Spleen (tissue), 11 donors: ENCODE results near the gene MAGI2. TPM values are rescaled to one million over a fixed set of nuclear protein-coding genes. Genes with fewer than 3 reads are reported as not detected.

Experiments used
- DNase-seq: peaks from one replicate; pipeline ENCODE4 v3.0.0-alpha.2; 2020
- H3K27ac ChIP-seq, 8 donors: fragments of 200-600 bp; sonication (generic) in 7 of 8; 1 replicate in 4 of 8; 2 replicates in 4 of 8; pipeline versions ENCODE4 v1.5.0 to v1.8.0; 2016 to 2021; ENCODE audit warnings: inconsistent platforms in 4 of 8, mild to moderate bottlenecking in 4 of 8, moderate library complexity in 1 of 8
- H3K27me3 ChIP-seq, 7 donors: fragments of 200-600 bp; sonication (generic) in 6 of 7; replicated peaks in 1 of 7; 1 replicate in 4 of 7; 2 replicates in 3 of 7; pipeline versions ENCODE4 v1.5.0 to v1.8.0; 2016 to 2021; ENCODE audit warnings: inconsistent platforms in 3 of 7, mild to moderate bottlenecking in 1 of 7
- H3K36me3 ChIP-seq, 6 donors: fragments of 200-600 bp; sonication (generic) in 5 of 6; 1 replicate in 4 of 6; 2 replicates in 2 of 6; pipeline versions ENCODE4 v1.5.0 to v1.8.0; 2016 to 2021; ENCODE audit warnings: inconsistent platforms in 2 of 6
- H3K4me1 ChIP-seq, 6 donors: fragments of 200-600 bp; sonication (generic) in 5 of 6; 1 replicate in 3 of 6; 2 replicates in 3 of 6; pipeline versions ENCODE4 v1.5.0 to v1.8.0; 2016 to 2021; ENCODE audit warnings: inconsistent platforms in 3 of 6
- H3K4me3 ChIP-seq, 8 donors: fragments of 200-600 bp; sonication (generic) in 7 of 8; 1 replicate in 4 of 8; 2 replicates in 4 of 8; pipeline versions ENCODE4 v1.5.0 to v1.8.0; 2016 to 2021; ENCODE audit warnings: inconsistent platforms in 4 of 8, mild to moderate bottlenecking in 4 of 8, moderate library complexity in 2 of 8
- H3K9me3 ChIP-seq, 8 donors: fragments of 200-600 bp; sonication (generic) in 7 of 8; 1 replicate in 4 of 8; 2 replicates in 4 of 8; pipeline versions ENCODE4 v1.5.0 to v1.8.0; 2016 to 2021; ENCODE audit warnings: inconsistent platforms in 4 of 8
- CTCF ChIP-seq, 11 experiments: fragments of 200-600 bp in 7 of 11; fragments of 450-650 bp in 4 of 11; sonication (generic) in 4 of 11; IDR thresholded peaks in 8 of 11; conservative IDR thresholded peaks in 3 of 11; 1 replicate in 7 of 11; 2 replicates in 4 of 11; pipeline versions ENCODE4 v1.4.0 to v1.8.0; 2016 to 2021; ENCODE audit warnings: antibody characterized with exemption in 11 of 11, inconsistent platforms in 4 of 11, mild to moderate bottlenecking in 1 of 11
- POLR2A ChIP-seq, 3 donors: fragments of 450-650 bp; IDR thresholded peaks; one replicate each; pipeline ENCODE4 v1.5.1; 2017; ENCODE audit warnings: antibody characterized with exemption in 3 of 3, mild to moderate bottlenecking in 1 of 3
- POLR2AphosphoS5 ChIP-seq, 3 donors: sonication (generic); formaldehyde crosslinking; IDR thresholded peaks; one replicate each; pipeline ENCODE4 v1.5.1; 2017; ENCODE audit warnings: antibody characterized with exemption in 3 of 3
- WGBS, 5 donors: extraction: QIAGEN DNeasy Blood & Tissue Kit in 3 of 5; methylation state at CpG; one replicate each; pipeline versions ENCODE4 v1.1.5 to v1.1.7; 2013 to 2018; 5-methylcytosine and 5-hydroxymethylcytosine counted together
- intact Hi-C: fragments of 100-400 bp; cut with DNase I; formaldehyde crosslinking; loops from one replicate; pipeline ENCODE4 v1.15.0; 2023; ENCODE audit warnings: low total_unique reads
- polyA plus RNA-seq, 3 donors: library from polyadenylated mRNA; stranded (reverse); fragments of 200-250 nt; gene quantifications; one replicate each; pipeline ENCODE4 v1.2.1, GENCODE V29; 2013
- total RNA-seq, 7 donors: library from RNA; depleted of rRNA in 3 of 7; stranded (reverse); fragments of >200 nt in 3 of 7; fragmentation: NEBNext Ultra II Directional in 4 of 7; extraction: Animal tissue kit (Norgen Biotek cat#: 25700) in 4 of 7; gene quantifications; one replicate each; pipeline versions ENCODE4 v1.1.0 to v1.2.1, GENCODE V29; 2016 to 2021
- donor health status: healthy with polysubstance abuse.
- donor health status: DM: no; HTN: no; CAD: no; lungs with moderate emphysema.
- donor health status: DM: no; HTN: no; CAD: no.
- donor health status: Bipolar disorder and iron deficiency.
- donor health status: healthy.
- donor health status: DM: no; HTN: no; CAD: no.
- donor health status: DM: yes; HTN: yes; CAD: no.

The MAGI2 gene
- total and polyA plus RNA-seq, 10 donors: 0.74 to 18.1 (median 11.1) TPM

- WGBS, 5 donors: 60 to 90% (median 78%) methylated on average over 5 of the region's 5 CpGs
- TF ChIP-seq POLR2AphosphoS5 (IDR thresholded peaks at IDR 0.05) (no peak), POLR2A (IDR thresholded peaks at IDR 0.05) (no peak), CTCF (IDR thresholded peaks at IDR 0.05 in 8 of 11, conservative IDR thresholded peaks at IDR 0.05 in 3 of 11) (no peak)
- no peaks in the 10 kb centered on the region for H3K4me1 ChIP-seq
- H3K9me3 ChIP-seq: no peaks in the 10 kb centered on the region
- no peak for DNase-seq
- no peaks in the 10 kb centered on the region for H3K36me3 ChIP-seq
- no peak overlapping the region for H3K27ac ChIP-seq
- no peak overlapping the region for H3K4me3 ChIP-seq
- intact Hi-C loops: no loop called here
- no peaks in the 10 kb centered on the region for H3K27me3 ChIP-seq
Observed at GRCh38 chr7:78173666-78174065, 1279.8 kb downstream of the MAGI2 start.

DNA sequence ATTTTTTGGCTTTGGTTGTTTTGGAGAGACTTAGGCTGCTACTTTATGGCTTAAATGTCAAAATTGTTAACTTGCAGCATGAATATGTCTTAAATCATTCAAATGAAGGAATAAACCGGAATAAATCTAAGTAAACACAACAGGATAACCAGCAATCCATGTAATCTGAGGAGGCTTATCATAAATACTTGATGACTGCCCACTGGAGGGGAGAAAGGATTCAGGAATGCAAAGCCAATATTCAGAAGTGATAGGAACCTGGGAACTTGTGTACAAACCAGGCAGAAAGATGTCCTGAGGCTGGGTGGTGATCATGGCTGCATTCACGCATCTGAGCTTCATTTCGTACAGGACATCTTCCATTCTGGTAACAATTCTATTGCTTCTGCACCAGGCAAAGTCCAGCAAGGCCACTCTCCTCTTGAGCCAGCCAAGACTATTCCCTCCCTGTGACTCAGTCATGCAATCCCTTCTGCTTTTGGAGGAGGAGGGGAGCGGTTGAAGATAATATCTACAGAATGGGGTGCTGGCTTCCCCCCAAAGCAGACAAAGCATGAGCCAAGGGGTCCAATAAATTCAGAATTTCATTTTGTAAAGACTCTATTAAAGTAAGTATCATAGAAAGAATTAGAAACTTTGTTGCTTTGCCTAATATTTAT, 1280.4 kb downstream of the MAGI2 start:
- TF ChIP-seq POLR2A (IDR thresholded peaks at IDR 0.05): no peak
- no peak for TF ChIP-seq CTCF (IDR thresholded peaks at IDR 0.05 in 8 of 11, conservative IDR thresholded peaks at IDR 0.05 in 3 of 11)
- no peak for TF ChIP-seq POLR2AphosphoS5 (IDR thresholded peaks at IDR 0.05)
- no peaks in the 10 kb centered on the region for H3K9me3 ChIP-seq
- no peaks in the 10 kb centered on the region for H3K36me3 ChIP-seq
- H3K4me3 ChIP-seq: no peak overlapping the region
- no peak for DNase-seq
- intact Hi-C loops: no loop called here
- no peaks in the 10 kb centered on the region for H3K27me3 ChIP-seq
- H3K4me1 ChIP-seq: no peaks in the 10 kb centered on the region
- 63 to 82% (median 76%) methylated on average over 4 of the region's 4 CpGs for WGBS, 5 donors
- H3K27ac ChIP-seq: no peak overlapping the region

GRCh38 chr7:78172267-78172757, 1281.2 kb downstream of the MAGI2 start:
- TF ChIP-seq CTCF (IDR thresholded peaks at IDR 0.05 in 8 of 11, conservative IDR thresholded peaks at IDR 0.05 in 3 of 11): no peak

DNA sequence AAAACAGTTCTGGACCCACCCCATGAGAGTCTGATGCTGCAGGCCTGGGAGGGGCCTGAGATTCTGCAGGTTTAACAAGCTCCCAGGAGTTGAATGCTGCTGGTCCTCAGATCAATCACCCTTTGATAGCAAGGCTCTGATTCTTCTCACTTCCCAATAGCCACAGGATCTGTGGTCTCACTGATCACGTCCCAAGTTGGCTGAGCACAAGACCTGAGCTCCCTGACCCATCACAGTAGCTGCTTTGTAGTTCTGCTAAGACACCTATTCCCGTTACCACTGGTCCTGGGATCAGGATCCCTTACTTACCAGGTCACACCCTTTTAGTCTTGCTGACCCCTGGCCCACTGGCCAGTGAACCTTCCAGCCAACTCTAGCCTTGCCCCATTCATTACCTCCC, 1282.1 kb downstream of the MAGI2 start:
- no peaks in the 10 kb centered on the region for H3K27me3 ChIP-seq
- intact Hi-C loops: no loop called here
- no peak overlapping the region for H3K27ac ChIP-seq
- H3K36me3 ChIP-seq: no peaks in the 10 kb centered on the region
- WGBS, 5 donors: 77 to 94% (median 88%) methylated on average over 2 of the region's 2 CpGs
- H3K4me1 ChIP-seq: no peaks in the 10 kb centered on the region
- TF ChIP-seq CTCF (IDR thresholded peaks at IDR 0.05 in 8 of 11, conservative IDR thresholded peaks at IDR 0.05 in 3 of 11): no peak
- TF ChIP-seq POLR2AphosphoS5 (IDR thresholded peaks at IDR 0.05): no peak
- TF ChIP-seq POLR2A (IDR thresholded peaks at IDR 0.05): no peak
- no peaks in the 10 kb centered on the region for H3K9me3 ChIP-seq
- no peak overlapping the region for H3K4me3 ChIP-seq
- no peak for DNase-seq

More at GRCh38 chr7:78172267-78172757, 1281.2 kb downstream of the MAGI2 start:
- H3K4me3 ChIP-seq: no peak overlapping the region
- H3K9me3 ChIP-seq: no peaks in the 10 kb centered on the region
- WGBS, 5 donors: 57 to 72% (median 70%) methylated on average over 5 of the region's 5 CpGs
- no peaks in the 10 kb centered on the region for H3K36me3 ChIP-seq
- H3K27ac ChIP-seq: no peak overlapping the region
- no peak for DNase-seq
- H3K4me1 ChIP-seq: no peaks in the 10 kb centered on the region
- no peaks in the 10 kb centered on the region for H3K27me3 ChIP-seq
- intact Hi-C loops: no loop called here
